ENCODE measurements around the gene EIF5A. TPM values are rescaled to one million over a fixed set of nuclear protein-coding genes. Genes with fewer than 3 reads are reported as not detected.

The EIF5A gene
- total and polyA plus RNA-seq, 2 of the 8 experiments (the other 6 are each of a cell fraction or from before 2014, with no cell fraction given) = 717 to 1,172 TPM

- H4K20me1 ChIP-seq (replicated peaks in 1 of 2; ENCODE audit: control insufficient read depth in 1 of 2, insufficient read depth in 2 of 2, low read length in 2 of 2) = peaks cover 2 to 22% of the 10 kb centered on the region in 2 experiments
- no peak overlapping the region for H3K4me3 ChIP-seq (ENCODE audit: extremely low read depth in 1 of 4, insufficient read depth in 2 of 4, low read depth in 3 of 4, low read length in 4 of 4)
- H3K79me1 ChIP-seq (ENCODE audit: low read depth, low read length) = peaks cover 2% of the 10 kb centered on the region; the same call in 1 of the 2 replicates
- no peak overlapping the region for H3K56ac ChIP-seq (replicated peaks; ENCODE audit: insufficient read length, low read depth, low read length)
- POLR2A ChIA-PET (ENCODE audit: partially characterized antibody) = interaction anchor here (1.1 to 13.4 kb wide), 6 partner anchors 11 to 84 kb away, joined by 3 to 223 read pairs (median 6); partner anchors contain the start of genes ACAP1 and GPS2
- H3K18ac ChIP-seq (ENCODE audit: extremely low read depth, low read length) = no peak overlapping the region
- H3K4me2 ChIP-seq (ENCODE audit: insufficient read depth in 1 of 2, low read depth in 2 of 2, low read length in 2 of 2) = no peak overlapping the region
- H3K23me2 ChIP-seq (ENCODE audit: low read depth, low read length) = peaks cover 5% of the 10 kb centered on the region
- H2BK5ac ChIP-seq (ENCODE audit: low read depth, low read length) = no peak overlapping the region
- no peak overlapping the region for H2BK20ac ChIP-seq (ENCODE audit: low read length)
- no peak overlapping the region for H3K23ac ChIP-seq (ENCODE audit: insufficient read length)
- 73% methylated on average over 39 of the region's 39 CpGs; no CpG with 5 or more reads in 1 of the 2 experiments for WGBS, 2 experiments (ENCODE audit: extremely low coverage in 1 of 2, insufficient coverage in 1 of 2, insufficient read length in 1 of 2, insufficient replicate concordance in 2 of 2, low coverage in 1 of 2, low lambda C conversion rate in 2 of 2, missing lambda C conversion rate in 1 of 2)
- H4K91ac ChIP-seq (replicated peaks; ENCODE audit: insufficient read length, low read length) = no peak overlapping the region
- CTCF ChIA-PET (ENCODE audit: partially characterized antibody) = interaction anchor here (0.6 to 9.3 kb wide), 10 partner anchors 8 to 118 kb away, joined by 3 to 167 read pairs (median 10); partner anchors contain the start of genes ACAP1, GPS2, NLGN2 and TMEM95
- H3K36me3 ChIP-seq (ENCODE audit: control insufficient read depth in 2 of 4, insufficient read depth in 4 of 4, low read length in 3 of 4) = peaks cover 26 to 46% (median 44%) of the 10 kb centered on the region in 4 experiments
- no peak overlapping the region for H4K5ac ChIP-seq (ENCODE audit: insufficient read length, low read depth, low read length)
- DNase-seq (ENCODE audit: low read depth in 1 of 2, low spot score in 2 of 2) (peak; percentile 47 to 99), FAIRE-seq (peak; percentile 60)
- H3K27ac ChIP-seq (ENCODE audit: low read depth, low read length) = no peak overlapping the region
- H3K14ac ChIP-seq (ENCODE audit: insufficient read length) = no peak overlapping the region
- H3K4me1 ChIP-seq (replicated peaks in 1 of 4; ENCODE audit: control insufficient read depth in 3 of 4, insufficient read depth in 4 of 4, low read length in 3 of 4) = peaks cover 0 to 10% (median under 1%) of the 10 kb centered on the region in 4 experiments; a peak in 2 of 7 replicates
- peaks cover 0 to 14% of the 10 kb centered on the region in 2 experiments; a peak in 2 of 4 replicates for H3K79me2 ChIP-seq (ENCODE audit: control insufficient read depth in 1 of 2, insufficient read depth in 2 of 2, low read length in 2 of 2)
- H3K4ac ChIP-seq (replicated peaks; ENCODE audit: insufficient read length, low read depth, low read length) = no peak overlapping the region
- no peaks in the 10 kb centered on the region; a peak in 1 of 7 replicates for H3K27me3 ChIP-seq (replicated peaks in 1 of 4; ENCODE audit: control insufficient read depth in 3 of 4, extremely low read depth in 1 of 4, insufficient read depth in 3 of 4, low read length in 3 of 4)
- H4K8ac ChIP-seq (ENCODE audit: extremely low read depth, insufficient read depth, low read length) = peak overlapping the region; percentile 3; the same call in 1 of the 2 replicates
- no peak overlapping the region for H2BK12ac ChIP-seq (ENCODE audit: low read depth, low read length)
- H2AK5ac ChIP-seq (ENCODE audit: low read depth, low read length) = no peak overlapping the region
- H2AFZ ChIP-seq (ENCODE audit: low read length) = no peak overlapping the region
- H3K9me3 ChIP-seq (ENCODE audit: insufficient read depth in 2 of 2, low read depth in 1 of 2, low read length in 1 of 2) = no peaks in the 10 kb centered on the region
- H2BK15ac ChIP-seq (ENCODE audit: low read length) = no peak overlapping the region
- H3K9ac ChIP-seq (replicated peaks in 1 of 4; ENCODE audit: extremely low read depth in 1 of 4, low read depth in 3 of 4, low read length in 3 of 4) = no peak overlapping the region
- no peak overlapping the region for H2BK120ac ChIP-seq (replicated peaks; ENCODE audit: low read depth, low read length)
- TF ChIP-seq RFX5 (IDR thresholded peaks at IDR 0.05; ENCODE audit: borderline replicate concordance, low read depth, low read length) (no peak), EP300 (IDR thresholded peaks at IDR 0.05; ENCODE audit: borderline replicate concordance in 1 of 2, low read depth in 2 of 2, low read length in 2 of 2) (peak in 1 of 2 experiments; percentile 28; a peak in 1 of 3 replicates), RBBP5 (IDR thresholded peaks at IDR 0.05; ENCODE audit: borderline replicate concordance, low read depth, low read length) (no peak), TEAD4 (IDR thresholded peaks at IDR 0.05; ENCODE audit: low read depth, low read length) (no peak), GTF2F1 (IDR thresholded peaks at IDR 0.05; ENCODE audit: borderline replicate concordance, low read depth, low read length) (no peak), SP2 (IDR thresholded peaks at IDR 0.05; ENCODE audit: low read length) (no peak), CEBPB (IDR thresholded peaks at IDR 0.05; ENCODE audit: low read depth, low read length) (no peak), PHF8 (conservative IDR thresholded peaks at IDR 0.05; ENCODE audit: low read depth, low read length) (no peak), GABPA (IDR thresholded peaks at IDR 0.05; ENCODE audit: borderline replicate concordance, insufficient read depth, low read length) (peak; percentile 71; the same call in 1 of the 2 replicates), RXRA (IDR thresholded peaks at IDR 0.05; ENCODE audit: insufficient read depth, low read depth, low read length) (no peak), RNF2 (IDR thresholded peaks at IDR 0.05; ENCODE audit: borderline replicate concordance, low read depth, low read length, missing control alignments, poor library complexity, severe bottlenecking) (no peak)
These were observed 16.5 kb downstream of the EIF5A start for GRCh38 chr17:7323731-7324437.

Data from H1 (cell line).